Progenitor cell of endocrine pancreas (in vitro differentiated cells): ENCODE results near the gene MEF2B. TPM values are rescaled to one million over a fixed set of nuclear protein-coding genes. Genes with fewer than 3 reads are reported as not detected.
"Not testable (repeated sequence)": the region's sequence is repeated elsewhere in the genome, so short reads cannot be mapped to it uniquely, and the experiment has no call there.

Experiments used
- DNase-seq: peaks from one replicate; pipeline ENCODE4 v3.0.0; 2021; ENCODE audit warnings: low spot score; ENCODE audit not compliant: unreplicated experiment
- H3K27ac Mint-ChIP-seq: 2 replicates; pipeline ENCODE4 v1.8.0; 2021; ENCODE audit warnings: mild to moderate bottlenecking, moderate library complexity, mixed read lengths
- H3K27me3 Mint-ChIP-seq: 2 replicates; pipeline ENCODE4 v1.8.0; 2021; ENCODE audit warnings: mixed read lengths
- H3K36me3 Mint-ChIP-seq: 2 replicates; pipeline ENCODE4 v1.8.0; 2022; ENCODE audit warnings: mixed read lengths; ENCODE audit not compliant: insufficient read depth
- H3K4me1 Mint-ChIP-seq: 2 replicates; pipeline ENCODE4 v1.8.0; 2021; ENCODE audit warnings: low read depth, mixed read lengths
- H3K4me3 Mint-ChIP-seq: 2 replicates; pipeline ENCODE4 v1.8.0; 2021; ENCODE audit warnings: low read depth, mild to moderate bottlenecking, moderate library complexity, mixed read lengths
- H3K9me3 Mint-ChIP-seq: 2 replicates; pipeline ENCODE4 v1.8.0; 2021; ENCODE audit warnings: low read depth, mixed read lengths
- total RNA-seq: library from RNA; stranded (reverse); gene quantifications from 2 replicates; pipeline ENCODE4 v1.2.1, GENCODE V29; 2021
- TF ChIP-seq, protein P1 (sequence below): fragments of 200-600 bp; sonication (generic); IDR thresholded peaks from one replicate; pipeline ENCODE4 v1.5.0; 2021; ENCODE audit warnings: antibody characterized with exemption, mild to moderate bottlenecking; ENCODE audit not compliant: unreplicated experiment

The MEF2B gene
- total RNA-seq, 1 donor from 2014 or later = 4.2 TPM

- Mint-ChIP-seq H3K4me3 (no peak overlapping the region), H3K27me3 (no peaks in the 10 kb centered on the region), H3K36me3 (peaks cover 11% of the 10 kb centered on the region), H3K9me3 (no peaks in the 10 kb centered on the region), H3K4me1 (no peaks in the 10 kb centered on the region), H3K27ac (no peak overlapping the region)
- DNase-seq = no peak
- TF ChIP-seq, protein P1, sequence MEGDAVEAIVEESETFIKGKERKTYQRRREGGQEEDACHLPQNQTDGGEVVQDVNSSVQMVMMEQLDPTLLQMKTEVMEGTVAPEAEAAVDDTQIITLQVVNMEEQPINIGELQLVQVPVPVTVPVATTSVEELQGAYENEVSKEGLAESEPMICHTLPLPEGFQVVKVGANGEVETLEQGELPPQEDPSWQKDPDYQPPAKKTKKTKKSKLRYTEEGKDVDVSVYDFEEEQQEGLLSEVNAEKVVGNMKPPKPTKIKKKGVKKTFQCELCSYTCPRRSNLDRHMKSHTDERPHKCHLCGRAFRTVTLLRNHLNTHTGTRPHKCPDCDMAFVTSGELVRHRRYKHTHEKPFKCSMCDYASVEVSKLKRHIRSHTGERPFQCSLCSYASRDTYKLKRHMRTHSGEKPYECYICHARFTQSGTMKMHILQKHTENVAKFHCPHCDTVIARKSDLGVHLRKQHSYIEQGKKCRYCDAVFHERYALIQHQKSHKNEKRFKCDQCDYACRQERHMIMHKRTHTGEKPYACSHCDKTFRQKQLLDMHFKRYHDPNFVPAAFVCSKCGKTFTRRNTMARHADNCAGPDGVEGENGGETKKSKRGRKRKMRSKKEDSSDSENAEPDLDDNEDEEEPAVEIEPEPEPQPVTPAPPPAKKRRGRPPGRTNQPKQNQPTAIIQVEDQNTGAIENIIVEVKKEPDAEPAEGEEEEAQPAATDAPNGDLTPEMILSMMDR = no peak
Observed at GRCh38 chr19:19179548-19180441, 9.7 kb upstream of the MEF2B start.

DNA sequence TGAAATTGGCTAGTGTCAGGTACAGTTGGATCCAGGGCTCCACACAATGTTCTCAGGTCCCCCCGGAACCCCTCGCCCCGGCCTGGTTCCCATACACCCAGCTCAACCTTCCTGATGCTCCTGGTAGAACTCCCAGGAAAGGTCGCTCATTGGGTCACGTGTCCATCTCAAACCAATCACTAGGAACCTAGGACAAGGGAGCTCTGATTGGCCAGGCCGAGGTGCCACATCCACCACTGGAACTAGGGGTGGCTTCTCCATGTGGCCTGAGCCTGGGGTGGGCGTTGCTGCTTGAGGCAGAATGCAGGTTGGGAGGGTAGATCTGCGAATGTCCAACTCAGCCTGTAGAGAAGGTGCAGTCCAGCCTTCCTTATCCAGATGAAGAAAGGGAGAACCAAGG lies 6.9 kb upstream of the MEF2B start:
- H3K27me3 Mint-ChIP-seq = no peaks in the 10 kb centered on the region
- TF ChIP-seq, protein P1 = no peak

GRCh38 chr19:19173243-19173642 lies 3.2 kb upstream of the MEF2B start:
- H3K9me3 Mint-ChIP-seq, H3K27ac Mint-ChIP-seq, DNase-seq, H3K4me1 Mint-ChIP-seq, H3K4me3 Mint-ChIP-seq, H3K36me3 Mint-ChIP-seq: not testable (repeated sequence)
- peaks cover 29% of the 10 kb centered on the region for H3K27me3 Mint-ChIP-seq

More for the DNA sequence above, 6.9 kb upstream of the MEF2B start:
- Mint-ChIP-seq H3K36me3 (peaks cover 7% of the 10 kb centered on the region), H3K4me1 (no peaks in the 10 kb centered on the region), H3K4me3 (no peak overlapping the region), H3K9me3 (no peaks in the 10 kb centered on the region), H3K27ac (no peak overlapping the region)
- DNase-seq = no peak

DNA sequence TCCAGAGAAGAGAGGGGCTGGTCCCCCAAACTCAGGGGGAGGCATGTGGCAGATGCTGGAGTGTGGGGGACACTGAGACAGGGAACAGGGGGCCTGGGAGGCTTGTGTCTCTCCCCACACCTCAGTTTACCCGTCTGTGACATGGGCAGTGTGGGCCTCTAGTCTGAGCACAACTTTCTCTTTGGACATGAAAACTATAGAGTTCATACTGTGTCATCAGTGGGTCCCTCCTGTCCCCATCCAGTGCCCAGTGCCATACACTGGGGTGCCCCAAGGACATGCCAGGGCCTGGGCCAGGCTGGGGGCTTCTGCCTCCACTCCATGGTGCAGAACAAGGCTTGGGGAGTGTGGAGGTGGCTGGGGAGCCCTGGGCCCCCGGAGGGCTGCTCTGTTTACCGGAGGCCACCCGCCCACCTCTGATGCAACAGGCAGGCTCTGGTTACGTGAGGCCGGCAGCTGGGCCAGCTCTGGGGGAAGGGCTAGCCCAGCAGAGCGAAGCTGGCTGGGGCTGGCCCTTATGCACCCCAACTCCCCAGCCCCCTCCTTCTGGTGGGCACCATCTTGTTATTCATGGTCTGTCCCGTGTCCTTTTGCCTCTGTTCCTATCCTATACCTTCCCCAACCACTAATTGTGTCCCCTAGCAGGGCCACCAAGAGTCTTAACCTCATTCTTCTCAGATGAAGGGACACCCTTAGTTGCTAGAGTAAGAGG lies 1.9 kb upstream of the MEF2B start:
- H3K36me3 Mint-ChIP-seq = no peaks in the 10 kb centered on the region
- peaks cover 29% of the 10 kb centered on the region for H3K27me3 Mint-ChIP-seq
- no peak overlapping the region for H3K27ac Mint-ChIP-seq
- peaks cover 4% of the 10 kb centered on the region for H3K4me1 Mint-ChIP-seq
- TF ChIP-seq, protein P1 = no peak
- no peaks in the 10 kb centered on the region for H3K9me3 Mint-ChIP-seq
- H3K4me3 Mint-ChIP-seq = no peak overlapping the region
- DNase-seq = no peak

- H3K4me1 Mint-ChIP-seq = peaks cover 4% of the 10 kb centered on the region
- no peak overlapping the region for H3K27ac Mint-ChIP-seq
- H3K4me3 Mint-ChIP-seq = no peak overlapping the region
- H3K9me3 Mint-ChIP-seq = no peaks in the 10 kb centered on the region
- TF ChIP-seq, protein P1 = no peak
- DNase-seq = no peak
- H3K27me3 Mint-ChIP-seq = peaks cover 29% of the 10 kb centered on the region
- no peaks in the 10 kb centered on the region for H3K36me3 Mint-ChIP-seq
Observed at GRCh38 chr19:19170873-19171672, 1.0 kb upstream of the MEF2B start.
